Germinal center (tissue), 1 donor: ENCODE measurements around the gene DNAJB13.
"Not testable (repeated sequence)": the region's sequence is repeated elsewhere in the genome, so short reads cannot be mapped to it uniquely, and the experiment has no call there.

ENCODE experiments used
- DNase-seq: peaks from one replicate; pipeline ENCODE4 v3.0.0; 2012; ENCODE audit warnings: mixed read lengths, low spot score

DNAJB13 gene

GRCh38 chr11:73950869-73951710, at the start of gene DNAJB13:
DNAJB13 (plus strand) TSS chr11:73951026; CDS start chr11:73951070, 44 bp downstream.
- peak; percentile 84 for DNase-seq

- DNase-seq = no peak
These were observed 48.5 kb upstream of the DNAJB13 start for GRCh38 chr11:73902303-73902702.

GRCh38 chr11:73907191-73907590, 43.6 kb upstream of the DNAJB13 start:
- DNase-seq = no peak

DNA sequence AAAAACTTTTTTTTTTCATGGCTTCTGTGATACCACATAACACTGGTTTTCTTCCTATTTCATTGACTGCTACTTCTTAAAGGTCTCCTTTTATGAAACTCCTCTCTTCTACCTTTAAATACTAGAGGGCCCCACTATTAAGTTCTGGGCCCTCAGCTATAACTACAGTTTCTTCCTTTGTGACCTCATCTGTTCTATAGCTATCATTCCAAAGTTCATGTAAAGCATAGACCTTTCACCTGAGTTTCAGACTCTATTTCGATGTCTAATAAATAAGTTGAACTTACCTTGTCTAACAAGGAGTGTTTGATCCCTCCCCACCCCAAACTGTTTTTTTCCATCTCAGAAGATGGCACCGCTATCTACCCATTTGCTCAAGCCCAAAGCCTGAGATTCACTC, 38.8 kb upstream of the DNAJB13 start:
- no peak for DNase-seq

DNA sequence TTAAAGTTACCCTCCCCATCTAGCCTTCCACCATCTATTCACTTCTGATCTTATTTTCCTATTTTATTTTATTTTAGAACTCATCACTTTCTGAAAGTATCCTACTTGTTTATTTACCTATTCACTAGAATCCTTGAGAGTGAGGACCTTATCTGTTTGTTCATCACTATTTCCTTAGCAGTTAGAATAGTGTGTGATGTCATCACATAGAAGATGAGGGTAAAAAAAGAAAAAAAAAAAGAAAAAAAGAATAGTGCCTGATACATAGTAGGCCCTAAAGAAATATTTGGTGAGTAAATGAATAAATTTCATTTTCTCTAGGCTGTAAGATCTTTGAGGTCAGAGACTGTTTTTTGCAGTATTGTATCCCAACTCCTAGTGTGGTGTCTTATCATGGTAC, 37.4 kb upstream of the DNAJB13 start:
- no peak for DNase-seq

DNA sequence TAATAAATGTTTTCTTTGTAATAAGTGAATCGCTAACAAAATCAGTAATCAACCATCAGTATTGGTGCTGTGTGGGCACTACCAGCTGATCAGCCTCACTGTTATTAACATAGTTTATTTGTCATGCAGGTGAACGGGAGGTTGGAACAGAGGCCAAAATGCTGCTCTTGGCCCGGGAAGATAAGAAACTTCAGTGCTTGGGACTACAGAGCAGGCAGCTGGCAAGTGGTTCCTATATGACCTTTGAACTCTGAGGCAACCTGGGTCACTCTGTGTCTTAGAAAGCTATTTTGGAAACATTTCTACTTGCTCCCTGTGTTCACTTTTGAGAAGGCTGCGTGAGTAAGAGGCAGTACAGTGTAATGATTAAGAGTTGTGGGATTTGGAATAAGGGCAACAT, 36.5 kb upstream of the DNAJB13 start:
- no peak for DNase-seq

DNA sequence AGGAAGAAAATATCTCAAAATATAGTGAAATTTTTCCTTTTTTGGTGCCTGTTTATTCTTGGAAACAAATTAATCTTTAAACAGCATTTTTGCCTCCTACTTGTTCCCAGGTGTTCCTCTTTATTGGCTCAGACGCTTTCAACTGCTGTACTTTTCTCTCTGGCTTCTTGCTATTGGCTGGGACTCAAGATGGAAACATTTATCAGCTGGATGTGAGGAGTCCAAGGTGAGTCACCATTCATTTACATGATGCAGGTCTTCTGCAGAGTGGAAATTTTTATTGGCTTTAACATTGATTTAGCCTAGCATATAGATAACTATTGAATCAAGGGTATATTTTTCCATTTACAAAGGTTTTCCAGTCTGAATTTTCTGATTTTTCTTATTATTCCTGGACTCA, 34.4 kb upstream of the DNAJB13 start:
- DNase-seq = no peak

GRCh38 chr11:73921180-73921579, 29.6 kb upstream of the DNAJB13 start:
- no peak for DNase-seq

- DNase-seq = no peak
These were observed 21.4 kb upstream of the DNAJB13 start for GRCh38 chr11:73929388-73929787.

- no peak for DNase-seq
These were observed 19.7 kb upstream of the DNAJB13 start for GRCh38 chr11:73931039-73931645.

DNA sequence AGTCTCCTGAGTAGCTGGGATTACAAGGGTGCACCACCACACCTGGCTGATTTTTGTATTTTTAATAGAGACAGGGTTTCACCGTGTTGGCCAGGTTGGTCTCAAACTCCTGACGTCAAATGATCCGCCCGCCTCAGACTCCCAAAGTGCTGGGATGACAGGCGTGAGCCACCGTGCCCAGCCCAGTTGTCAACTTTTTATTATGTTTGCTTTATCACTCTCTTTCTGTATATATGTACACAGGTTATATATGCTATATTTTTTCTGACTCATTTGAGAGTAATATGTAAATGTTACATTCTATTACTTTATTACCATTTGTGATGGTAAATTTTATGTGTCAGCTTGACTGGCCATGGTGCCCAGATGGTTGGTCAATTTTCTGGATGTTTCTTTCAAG, 18.9 kb upstream of the DNAJB13 start:
- no peak for DNase-seq

GRCh38 chr11:73932781-73933180, 18.0 kb upstream of the DNAJB13 start:
- DNase-seq = no peak

- not testable (repeated sequence) for DNase-seq
These were observed 14.8 kb upstream of the DNAJB13 start for GRCh38 chr11:73936047-73936446.

DNA sequence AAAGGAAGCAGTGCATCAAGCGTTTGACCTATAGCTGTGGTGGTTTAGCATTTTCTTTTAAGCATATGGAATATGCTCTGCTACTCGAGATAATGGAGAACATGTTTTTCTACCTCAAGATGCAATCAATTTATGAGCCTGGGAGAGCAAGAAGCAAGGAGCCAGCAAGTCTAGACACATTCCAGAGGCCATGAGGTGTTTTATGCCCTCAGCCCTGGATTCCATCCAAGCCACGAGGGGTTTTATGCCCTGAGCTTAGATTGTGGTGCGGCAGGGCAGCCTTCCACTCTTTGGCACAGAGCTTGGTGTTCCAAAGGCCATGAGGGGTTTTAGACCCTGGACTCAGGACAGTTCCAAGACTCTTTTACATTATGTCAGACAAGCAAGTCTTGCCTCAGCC, 11.7 kb upstream of the DNAJB13 start:
- DNase-seq = no peak

- no peak for DNase-seq
These were observed 9.8 kb upstream of the DNAJB13 start for GRCh38 chr11:73940801-73941570.

GRCh38 chr11:73942010-73942409, 8.8 kb upstream of the DNAJB13 start:
- DNase-seq = no peak

DNA sequence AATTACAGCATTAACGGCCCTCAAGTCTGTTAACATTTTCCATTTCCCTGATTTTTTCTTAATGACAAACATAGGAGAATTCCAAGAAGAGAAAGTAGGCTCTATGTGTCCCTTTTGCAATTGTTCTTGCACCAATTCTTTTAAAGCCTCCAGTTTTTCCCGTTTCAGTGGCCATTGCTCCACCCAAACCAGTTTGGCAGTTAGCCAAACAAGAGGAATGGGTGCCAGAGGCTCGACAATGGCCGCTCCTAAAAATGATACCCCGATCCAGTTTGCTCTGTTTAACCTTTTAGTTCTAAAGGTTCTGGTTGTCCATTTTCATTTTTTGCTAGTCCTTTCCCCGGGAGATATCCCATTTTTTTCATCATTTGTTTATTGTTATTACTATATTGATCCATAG, 6.7 kb upstream of the DNAJB13 start:
- no peak for DNase-seq

GRCh38 chr11:73944901-73945300, 5.9 kb upstream of the DNAJB13 start:
- DNase-seq = no peak

- no peak for DNase-seq
These were observed 5.4 kb upstream of the DNAJB13 start for GRCh38 chr11:73945396-73945795.

DNA sequence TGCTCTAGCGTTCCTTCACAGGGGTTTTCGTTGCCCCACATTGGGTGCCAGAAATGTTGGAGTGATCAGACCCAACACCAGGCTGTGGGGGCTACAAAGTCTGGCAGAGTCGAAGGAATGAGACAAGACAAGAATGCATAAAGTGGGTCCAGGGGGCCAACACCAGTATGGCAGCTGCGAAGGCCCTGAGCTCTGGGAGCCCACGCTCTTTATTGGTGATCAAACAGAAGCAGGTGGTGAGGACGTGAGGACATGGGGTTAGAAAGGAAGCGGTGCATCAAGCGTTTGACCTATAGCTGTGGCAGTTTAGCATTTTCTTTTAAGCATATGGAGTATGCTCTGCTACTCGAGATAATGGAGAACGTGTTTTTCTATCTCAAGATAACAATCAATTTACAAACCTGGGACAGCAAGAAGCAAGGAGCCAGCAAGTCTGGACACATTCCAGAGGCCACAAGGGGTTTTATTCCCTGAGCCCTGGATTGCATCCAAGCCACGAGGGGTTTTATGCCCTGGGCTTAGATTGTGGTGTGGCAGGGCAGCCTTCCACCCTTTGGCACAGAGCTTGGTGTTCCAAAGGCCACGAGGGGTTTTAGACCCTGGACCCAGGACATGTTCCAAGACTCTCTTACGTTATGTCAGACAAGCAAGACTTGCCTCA, 3.9 kb upstream of the DNAJB13 start:
- no peak for DNase-seq

DNA sequence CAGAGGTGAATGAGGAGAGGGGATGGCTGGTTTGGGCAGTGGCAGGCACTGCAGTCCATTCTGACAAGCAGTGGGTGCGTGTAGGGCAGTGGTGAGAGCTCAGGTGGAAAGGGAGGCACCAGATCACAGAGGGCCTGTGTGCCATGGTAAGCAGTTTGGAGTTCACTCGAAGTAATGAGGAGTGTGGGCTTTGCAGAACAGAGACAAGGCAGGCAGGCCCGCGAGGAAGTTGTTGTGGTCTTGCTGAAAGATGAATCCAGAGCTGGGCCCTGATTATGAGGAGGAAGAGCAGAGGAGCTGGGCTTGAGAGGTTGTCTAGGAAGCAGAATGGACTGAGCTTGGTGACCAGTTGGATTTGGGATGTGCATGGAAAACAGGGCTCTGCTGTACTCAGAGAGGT, 1.6 kb upstream of the DNAJB13 start:
- no peak for DNase-seq

- no peak for DNase-seq
These were observed 914 bp upstream of the DNAJB13 start for GRCh38 chr11:73949912-73950311.
